Aortic smooth muscle cell (primary cell): ENCODE results near the gene USF1. TPM values are rescaled to one million over a fixed set of nuclear protein-coding genes. Genes with fewer than 3 reads are reported as not detected.

Source experiments
- total RNA-seq: library from RNA; depleted of rRNA; stranded (reverse); fragments of >200 nt; gene quantifications from 2 replicates; pipeline ENCODE4 v1.2.3, GENCODE V29; 2014

Gene USF1
- 73.6 and 80.6 TPM in 2 replicates for total RNA-seq

GRCh38 chr1:161045736-161046604, at the start of gene USF1:
TSS of gene USF1 (minus strand) at chr1:161045977. CDS start at chr1:161043275, 2,702 bp downstream.

GRCh38 chr1:161089251-161089924, 43.6 kb upstream of the USF1 start, which contains the start of gene NECTIN4:
TSS of gene NECTIN4 (minus strand) at chr1:161089558. CDS start at chr1:161089296, 262 bp downstream.

GRCh38 chr1:161069731-161070270, 24.0 kb upstream of the USF1 start, which contains the start of gene ARHGAP30:
TSS of gene ARHGAP30 (minus strand) at chr1:161069891. CDS start at chr1:161069624, 267 bp downstream.

GRCh38 chr1:161038523-161039153, 7.1 kb downstream of the USF1 start, which contains the start of gene TSTD1:
TSS of gene TSTD1 (minus strand) at chr1:161038964. CDS start at chr1:161038889, 75 bp downstream.

GRCh38 chr1:161020509-161021164, 25.1 kb downstream of the USF1 start, which contains the start of gene F11R:
TSS of gene F11R (minus strand) at chr1:161021152. CDS start at chr1:161021073, 79 bp downstream.

Other genes with a start within 250 kb of the USF1 start
- gene LY9, start 249.8 kb downstream of the USF1 start, total RNA-seq, result not detected in 2 replicates
- gene CD244, start 183.1 kb downstream of the USF1 start, total RNA-seq, result not detected in 2 replicates
- gene ITLN1, start 160.8 kb downstream of the USF1 start, total RNA-seq, result not detected in 2 replicates
- gene ITLN2, start 91.2 kb downstream of the USF1 start, total RNA-seq, result not detected in 2 replicates
- 4.2 and 11.6 TPM in 2 replicates for gene F11R, start 24.8 kb downstream of the USF1 start, total RNA-seq
- gene TSTD1, start 7.0 kb downstream of the USF1 start, total RNA-seq, result 12.3 and 26.7 TPM in 2 replicates
- under 0.01 TPM in 1 of 2 replicates, not detected in the other for gene ARHGAP30, start 23.9 kb upstream of the USF1 start, total RNA-seq
- gene NECTIN4, start 43.6 kb upstream of the USF1 start, total RNA-seq, result 0.13 TPM in 1 of 2 replicates, not detected in the other
- 1.8 and 3.5 TPM in 2 replicates for gene KLHDC9, start 52.4 kb upstream of the USF1 start, total RNA-seq
- 37.0 and 64.9 TPM in 2 replicates for gene PFDN2, start 72.1 kb upstream of the USF1 start, total RNA-seq
- 20.6 and 23.5 TPM in 2 replicates for gene NIT1, start 72.1 kb upstream of the USF1 start, total RNA-seq
- gene DEDD, start 86.7 kb upstream of the USF1 start, total RNA-seq, result 21.8 and 23.8 TPM in 2 replicates
- 129 and 141 TPM in 2 replicates for gene UFC1, start 108.0 kb upstream of the USF1 start, total RNA-seq
- 5.3 and 5.5 TPM in 2 replicates for gene USP21, start 113.5 kb upstream of the USF1 start, total RNA-seq
- gene PPOX, start 120.4 kb upstream of the USF1 start, total RNA-seq, result 11.0 and 13.1 TPM in 2 replicates
- 12.0 and 12.7 TPM in 2 replicates for gene B4GALT3, start 131.5 kb upstream of the USF1 start, total RNA-seq
- 4.2 and 7.5 TPM in 2 replicates for gene ADAMTS4, start 153.1 kb upstream of the USF1 start, total RNA-seq
- 146 and 150 TPM in 2 replicates for gene NDUFS2, start 156.4 kb upstream of the USF1 start, total RNA-seq
- gene FCER1G, start 169.3 kb upstream of the USF1 start, total RNA-seq, result not detected in 2 replicates
- not detected in 2 replicates for gene APOA2, start 177.7 kb upstream of the USF1 start, total RNA-seq
- 9.1 and 9.6 TPM in 2 replicates for gene TOMM40L, start 180.1 kb upstream of the USF1 start, total RNA-seq
- gene NR1I3, start 192.2 kb upstream of the USF1 start, total RNA-seq, result not detected in 2 replicates
- not detected in 2 replicates for gene PCP4L1, start 212.8 kb upstream of the USF1 start, total RNA-seq